Hematopoietic multipotent progenitor cell (in vitro differentiated cells): Measurements from ENCODE around the gene SLC49A3. TPM values are rescaled to one million over a fixed set of nuclear protein-coding genes. Genes with fewer than 3 reads are reported as not detected.
"Not testable (repeated sequence)": the region's sequence is repeated elsewhere in the genome, so short reads cannot be mapped to it uniquely, and the experiment has no call there.

Experiments
- DNase-seq, 3 donors: peaks; one replicate each; pipeline ENCODE4 v3.0.0-alpha.2; 2011 to 2015; ENCODE audit warnings: low read depth in 2 of 3, low spot score in 2 of 3
- total RNA-seq: library from RNA; depleted of rRNA; stranded (reverse); fragments of >200 nt; gene quantifications from one replicate; pipeline ENCODE4 v1.2.3, GENCODE V29; 2012

Gene SLC49A3
- 5.9 TPM for total RNA-seq

DNA sequence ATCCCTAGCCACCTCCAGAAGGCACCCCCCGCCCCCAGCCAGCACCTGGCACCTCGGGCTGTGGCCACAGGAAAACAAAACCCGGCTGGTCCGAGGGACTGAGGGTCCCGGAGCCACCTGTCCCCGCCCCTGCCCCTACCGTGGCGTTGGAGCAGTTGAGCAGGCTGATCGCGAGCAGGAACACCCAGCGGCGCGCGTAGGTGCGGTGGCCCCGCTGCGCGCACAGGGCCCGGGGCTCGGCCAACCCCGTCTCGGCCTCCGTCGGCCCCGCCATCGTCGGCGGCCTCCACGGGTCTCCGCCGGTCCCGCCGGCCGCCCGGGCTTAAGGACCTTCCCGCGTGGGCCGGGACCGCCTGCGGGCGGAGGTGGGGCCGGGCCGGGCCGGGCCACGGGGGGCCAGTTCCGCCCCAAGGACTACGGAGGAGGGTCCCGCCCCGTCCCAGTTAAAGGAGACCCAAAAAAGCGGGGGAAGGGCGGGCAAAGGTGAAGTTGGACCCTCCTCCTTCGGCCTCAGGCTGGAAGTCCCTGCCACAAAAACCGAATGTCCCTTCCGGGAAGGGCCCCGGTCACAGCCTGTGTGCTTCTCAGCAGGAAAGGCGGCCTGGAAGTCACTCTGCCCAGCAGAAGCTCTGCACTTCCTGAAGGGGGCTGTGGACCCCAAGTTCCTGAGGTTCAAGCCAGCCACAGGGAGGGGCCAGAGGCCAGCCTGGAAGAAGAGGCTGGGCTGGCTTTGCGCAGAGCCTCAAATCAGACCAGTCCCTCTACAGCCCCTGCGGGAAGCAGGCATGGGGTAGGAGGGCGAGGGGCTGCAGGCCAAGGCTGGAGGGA, at the start of gene SLC49A3:
Gene SLC49A3 (minus strand): TSS at position 298 of the 828 bp plus-strand sequence. CDS start 24 bp downstream, at position 274.
- peak in 1 of 3 donors; percentile 41 for DNase-seq

DNA sequence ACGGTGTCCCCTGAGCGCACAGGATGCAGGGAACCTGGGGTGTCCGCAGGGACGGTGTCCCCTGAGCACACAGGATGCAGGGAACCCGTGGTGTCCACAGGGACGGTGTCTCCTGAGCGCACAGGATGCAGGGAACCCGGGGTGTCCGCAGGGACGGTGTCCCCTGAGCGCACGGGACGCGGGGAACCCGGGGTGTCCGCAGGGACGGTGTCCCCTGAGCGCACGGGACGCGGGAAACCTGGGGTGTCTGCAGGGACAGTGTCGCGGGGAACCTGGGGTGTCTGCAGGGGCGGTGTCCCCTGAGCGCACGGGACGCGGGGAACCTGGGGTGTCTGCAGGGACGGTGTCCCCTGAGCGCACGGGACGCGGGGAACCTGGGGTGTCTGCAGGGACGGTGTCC, 47.6 kb upstream of the SLC49A3 start:
- not testable (repeated sequence) for DNase-seq

DNA sequence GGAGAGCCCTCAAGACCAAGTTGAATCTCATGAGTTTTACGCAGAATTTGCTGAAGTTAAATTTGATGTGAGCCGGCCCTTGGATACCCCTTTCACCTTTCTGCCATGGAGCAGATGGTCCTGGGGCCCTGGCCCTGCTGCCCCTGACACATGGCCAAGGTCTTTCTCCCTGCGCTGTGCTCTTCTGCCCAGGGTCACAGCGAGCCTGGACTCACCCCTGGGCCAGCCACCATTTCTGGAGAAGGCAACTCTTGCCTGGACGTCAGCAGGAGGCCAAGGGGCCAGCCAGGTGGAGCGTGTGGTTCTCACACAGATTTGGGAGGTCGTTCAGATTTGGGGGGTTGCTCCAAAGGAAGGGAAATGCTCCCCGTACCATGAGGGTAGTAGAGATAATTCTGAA, 46.6 kb upstream of the SLC49A3 start:
- no peak for DNase-seq

GRCh38 chr4:734951-735350, 46.0 kb upstream of the SLC49A3 start:
- no peak for DNase-seq

DNA sequence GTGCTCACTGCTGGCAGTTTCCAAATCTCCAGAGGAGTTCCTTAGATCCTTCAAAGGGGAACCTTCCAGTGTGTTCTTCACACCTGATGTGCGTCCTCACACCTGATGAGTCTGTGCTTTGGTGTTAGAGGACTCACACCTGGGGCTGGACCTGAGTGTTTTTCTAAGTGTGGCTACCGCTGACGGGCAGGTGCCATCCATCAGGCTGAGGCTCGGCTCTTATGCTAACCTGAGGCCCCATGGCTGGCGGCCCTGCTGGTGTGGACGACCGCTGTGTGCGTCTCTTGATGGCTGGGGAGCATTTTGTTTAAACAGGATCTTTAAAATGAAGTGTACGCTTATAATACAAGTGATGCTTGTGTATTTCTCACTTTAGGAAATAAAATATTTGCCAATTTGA, 45.1 kb upstream of the SLC49A3 start:
- no peak for DNase-seq

DNA sequence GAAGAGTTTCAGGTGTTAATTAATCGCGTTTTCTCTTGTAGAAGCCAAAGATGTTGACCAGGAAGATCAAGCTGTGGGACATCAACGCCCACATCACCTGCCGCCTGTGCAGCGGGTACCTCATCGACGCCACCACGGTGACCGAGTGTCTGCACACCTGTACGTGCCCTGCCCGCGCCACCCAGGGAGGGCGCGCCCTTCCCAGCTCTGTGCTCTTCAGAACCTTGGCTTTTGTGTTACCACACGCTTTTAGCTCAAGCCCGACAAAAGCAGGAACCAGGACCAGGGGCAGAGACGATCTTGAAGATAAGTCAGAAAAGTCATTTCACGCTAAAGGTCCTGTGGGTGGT, 44.7 kb upstream of the SLC49A3 start:
- no peak for DNase-seq

GRCh38 chr4:732911-733630, 44.1 kb upstream of the SLC49A3 start:
- DNase-seq, result peak in 2 of 3 donors; percentile 22 to 37

DNA sequence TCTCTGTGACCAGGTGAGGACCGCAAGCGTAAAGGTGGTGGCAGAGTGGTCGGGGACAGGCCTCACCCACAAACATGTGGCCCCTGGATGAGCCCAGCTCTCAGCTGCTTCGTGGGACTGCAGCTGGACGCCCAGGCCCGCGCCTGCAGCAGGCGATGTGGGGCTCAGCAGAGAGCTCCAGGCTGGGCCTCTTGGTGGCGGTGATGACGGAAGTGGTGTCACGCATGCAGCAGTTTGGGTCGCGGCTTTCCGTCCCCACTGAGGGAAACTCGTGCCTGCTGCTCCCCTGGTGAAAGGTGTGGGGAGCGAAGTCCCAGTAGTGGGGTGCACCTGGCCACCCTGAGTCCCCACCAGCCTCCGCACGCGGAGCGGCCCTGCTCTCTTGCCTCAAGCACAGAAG, 43.5 kb upstream of the SLC49A3 start:
- no peak for DNase-seq

DNA sequence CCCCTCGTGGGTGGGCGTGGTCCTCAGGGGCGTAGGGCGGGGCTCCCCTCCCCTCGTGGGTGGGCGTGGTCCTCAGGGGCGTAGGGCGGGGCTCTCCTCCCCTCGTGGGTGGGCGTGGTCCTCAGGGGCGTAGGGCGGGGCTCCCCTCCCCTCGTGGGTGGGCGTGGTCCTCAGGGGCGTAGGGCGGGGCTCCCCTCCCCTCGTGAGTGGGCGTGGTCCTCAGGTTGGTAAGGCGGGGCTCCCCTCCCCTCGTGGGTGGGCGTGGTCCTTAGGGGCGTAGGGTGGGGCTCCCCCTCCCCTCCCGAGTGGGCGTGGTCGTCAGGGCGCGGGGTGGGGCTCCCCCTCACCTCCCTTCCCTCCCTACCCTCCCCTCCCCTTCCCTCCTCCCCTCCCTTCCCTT, 43.0 kb upstream of the SLC49A3 start:
- DNase-seq, result not testable (repeated sequence)

DNA sequence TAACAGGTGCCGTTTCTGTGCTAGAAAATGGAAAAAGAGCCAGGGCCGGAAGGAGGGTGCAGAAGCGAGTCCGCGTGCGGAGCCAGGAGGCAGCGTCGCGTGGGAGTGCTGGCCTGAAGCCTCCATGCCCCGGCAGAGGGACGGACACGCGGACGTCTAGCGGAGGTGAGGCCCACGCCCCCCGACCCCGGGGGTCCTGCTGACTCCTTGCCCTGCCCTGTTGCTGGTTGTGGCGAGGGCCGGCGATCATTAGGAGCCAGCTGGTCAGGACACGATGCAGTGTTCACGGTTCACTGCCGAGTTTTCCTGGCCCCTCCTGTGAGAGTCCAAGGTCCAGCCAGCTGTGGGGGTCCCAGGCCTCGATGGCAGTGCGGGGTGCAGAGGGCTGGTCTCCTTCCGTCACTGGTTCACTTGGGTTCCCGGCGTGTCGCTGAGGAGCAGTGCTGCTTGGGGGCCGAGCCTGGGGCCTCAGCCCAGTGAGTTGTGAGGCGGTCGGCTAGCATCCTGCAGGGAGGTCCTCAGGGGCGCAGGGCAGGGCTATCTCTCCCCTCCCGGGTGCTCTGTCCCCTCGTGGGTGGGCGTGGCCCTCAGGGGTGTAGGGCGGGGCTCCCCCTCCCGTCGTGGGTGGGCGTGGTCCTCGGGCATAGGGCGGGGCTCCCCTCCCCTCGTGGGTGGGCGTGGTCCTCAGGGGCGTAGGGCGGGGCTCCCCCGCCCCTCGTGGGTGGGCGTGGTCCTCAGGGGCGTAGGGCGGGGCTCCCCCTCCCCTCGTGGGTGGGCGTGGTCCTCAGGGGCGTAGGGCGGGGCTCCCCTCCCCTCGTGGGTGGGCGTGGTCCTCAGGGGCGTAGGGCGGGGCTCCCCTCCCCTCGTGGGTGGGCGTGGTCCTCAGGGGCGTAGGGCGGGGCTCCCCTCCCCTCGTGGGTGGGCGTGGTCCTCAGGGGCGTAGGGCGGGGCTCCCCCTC, 42.3 kb upstream of the SLC49A3 start:
- not testable (repeated sequence) for DNase-seq

- no peak for DNase-seq
Measured at GRCh38 chr4:730511-730910, 41.6 kb upstream of the SLC49A3 start.

DNA sequence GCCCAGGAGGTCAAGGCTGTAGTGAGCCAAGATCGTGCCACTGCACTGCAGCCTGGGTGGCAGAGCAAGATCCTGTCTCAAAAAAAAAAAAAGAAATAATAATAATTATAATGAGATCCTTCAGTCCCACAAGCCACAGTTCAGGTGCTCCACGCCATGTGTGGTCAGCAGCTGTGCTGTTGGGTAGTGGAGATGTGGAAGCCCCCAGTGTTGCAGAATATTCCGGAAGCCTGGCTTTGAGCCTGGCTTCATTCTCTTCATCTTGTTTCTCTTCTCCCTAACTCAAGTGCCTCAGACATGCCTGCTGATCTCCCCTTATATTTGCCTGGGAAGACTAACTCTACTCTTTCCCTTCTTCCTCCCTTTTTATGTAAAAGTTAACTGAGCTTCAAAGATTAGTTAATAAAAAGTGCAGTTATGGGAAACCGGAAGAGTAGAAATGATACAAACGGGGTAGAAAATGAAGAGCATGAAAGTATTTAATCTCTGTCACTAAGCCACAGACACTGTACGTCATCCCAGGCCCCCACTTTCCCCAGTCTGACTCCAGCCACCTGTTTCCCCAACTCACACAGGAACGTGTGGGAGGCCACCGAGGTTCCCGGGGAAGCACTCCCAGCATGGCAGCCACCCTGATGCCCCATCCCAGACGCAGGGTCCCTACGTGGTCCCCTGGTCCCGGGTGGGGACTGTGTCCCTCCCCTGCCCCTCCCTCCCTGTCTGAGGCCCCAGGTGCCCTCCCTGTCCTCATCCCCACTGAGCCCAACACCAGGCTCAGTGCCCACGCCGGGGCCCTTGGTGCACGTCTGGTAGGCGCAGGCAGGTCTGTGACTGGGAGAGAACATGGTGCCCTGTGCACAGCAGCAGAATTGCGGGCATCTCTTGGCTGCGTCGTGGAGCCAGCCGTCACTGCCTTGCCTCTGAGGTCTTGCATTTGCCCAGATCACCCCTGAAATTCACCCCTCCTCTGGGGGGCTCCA, 40.7 kb upstream of the SLC49A3 start:
- no peak for DNase-seq

GRCh38 chr4:727576-727975, 38.6 kb upstream of the SLC49A3 start:
- no peak for DNase-seq

- DNase-seq, result peak in 1 of 3 donors; percentile 27
Measured at GRCh38 chr4:726838-727237, 37.9 kb upstream of the SLC49A3 start.

DNA sequence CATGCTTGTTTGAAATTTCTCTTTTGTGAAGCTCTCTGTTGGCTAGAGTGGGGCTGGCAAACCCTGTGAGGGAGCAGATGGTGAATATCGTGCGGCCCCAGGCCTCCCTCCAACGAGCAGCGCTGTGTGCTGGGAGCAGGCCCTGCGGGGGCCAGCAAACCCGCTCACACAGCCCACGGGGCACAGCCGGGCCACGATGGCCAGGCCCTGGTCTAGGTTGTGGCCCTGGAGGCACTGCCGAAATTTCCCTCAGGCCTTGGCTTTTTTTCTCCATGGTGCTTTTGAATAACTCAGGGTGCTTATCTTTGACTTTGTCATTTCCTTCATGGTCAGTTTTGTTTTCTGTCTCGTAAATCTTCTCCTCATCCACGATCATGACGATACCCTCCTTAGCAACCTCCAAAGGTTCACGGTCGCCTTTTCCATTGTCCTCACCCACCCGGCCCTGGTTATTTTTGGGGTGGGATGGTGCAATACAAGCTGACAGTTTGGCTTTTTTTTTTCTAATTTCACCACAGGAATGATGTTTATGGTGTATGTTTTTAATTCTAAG, 37.4 kb upstream of the SLC49A3 start:
- peak in 2 of 3 donors; percentile 53 to 72 for DNase-seq

- no peak for DNase-seq
Measured at GRCh38 chr4:725391-726234, 36.7 kb upstream of the SLC49A3 start.

DNA sequence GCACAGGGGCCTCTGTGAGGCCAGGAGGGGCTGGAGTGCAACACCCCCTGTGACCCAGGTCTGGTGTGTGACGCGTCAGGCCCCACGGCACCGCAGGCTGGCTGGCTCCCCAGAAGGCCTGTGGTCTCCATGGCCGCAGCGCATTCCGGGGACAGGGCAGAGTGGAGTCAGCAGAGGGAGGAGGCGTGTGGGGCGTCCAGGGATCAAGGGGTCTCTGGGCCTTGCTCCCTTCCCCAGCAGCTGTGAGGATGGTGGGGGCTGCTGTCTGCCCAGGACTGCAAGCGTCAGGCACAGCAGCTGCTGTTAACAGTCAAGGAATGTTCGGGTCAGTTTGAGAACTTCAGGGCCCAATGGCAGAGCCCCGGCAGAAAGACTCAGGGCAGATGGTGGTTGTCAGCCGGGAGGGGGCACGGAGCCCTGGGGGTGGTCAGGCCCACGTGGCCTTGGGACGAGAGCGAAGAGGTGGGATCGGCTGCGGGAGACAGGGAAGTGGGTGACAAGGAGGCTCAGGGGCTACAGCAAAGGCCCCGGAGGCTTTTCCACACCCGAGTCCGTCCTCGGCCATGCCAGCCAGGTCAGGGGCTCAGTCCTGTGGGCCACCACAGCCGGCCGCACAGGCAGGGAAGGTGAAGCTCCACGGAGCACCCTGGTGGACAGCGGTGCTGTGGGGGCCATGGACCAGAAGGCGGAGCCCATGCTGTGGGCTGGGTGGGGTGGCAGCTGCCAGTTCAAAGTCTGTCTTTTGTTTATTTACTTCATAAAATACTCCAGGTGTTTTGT, 35.0 kb upstream of the SLC49A3 start:
- DNase-seq, result no peak
